HEK293 (cell line): Measurements from ENCODE around the gene IRAK3.

Source experiments
- CTCF ChIP-seq: fragments of 450-650 bp; formaldehyde crosslinking; IDR thresholded peaks from 2 replicates; pipeline ENCODE4 v1.5.1; 2016; ENCODE audit warnings: missing biosample characterization, missing genetic modification characterization
- MYNN ChIP-seq: fragments of 450-650 bp; formaldehyde crosslinking; IDR thresholded peaks from 2 replicates; pipeline ENCODE4 v1.5.1; 2016; ENCODE audit warnings: missing biosample characterization, missing genetic modification characterization, borderline replicate concordance
- ZBTB11 ChIP-seq: fragments of 450-650 bp; formaldehyde crosslinking; conservative IDR thresholded peaks from 2 replicates; pipeline ENCODE4 v1.5.1; 2016; ENCODE audit warnings: low read depth, missing biosample characterization, missing genetic modification characterization
- ZFP41 ChIP-seq: fragments of 450-650 bp; formaldehyde crosslinking; IDR thresholded peaks from 2 replicates; pipeline ENCODE4 v1.5.1; 2016; ENCODE audit warnings: missing biosample characterization, missing genetic modification characterization, borderline replicate concordance
- ZNF112 ChIP-seq: fragments of 450-650 bp; formaldehyde crosslinking; IDR thresholded peaks from 2 replicates; pipeline ENCODE4 v1.5.0; 2017; ENCODE audit warnings: missing biosample characterization, missing genetic modification characterization
- ZNF19 ChIP-seq: fragments of 450-650 bp; formaldehyde crosslinking; IDR thresholded peaks from 2 replicates; pipeline ENCODE4; 2016; ENCODE audit warnings: missing biosample characterization, missing genetic modification characterization, low read depth
- ZNF24 ChIP-seq: fragments of 450-650 bp; formaldehyde crosslinking; IDR thresholded peaks from 2 replicates; pipeline ENCODE4 v1.5.1; 2016; ENCODE audit warnings: missing biosample characterization, missing genetic modification characterization
- ZNF274 ChIP-seq, 2 experiments: fragments of 200-500 bp in 1 of 2; fragments of 450-650 bp in 1 of 2; sonication (Bioruptor generic) in 1 of 2; formaldehyde crosslinking in 1 of 2; IDR thresholded peaks; 2 replicates each; pipeline versions ENCODE4 v1.5.1 to v1.6.1; 2014 to 2016; ENCODE audit warnings: borderline replicate concordance in 1 of 2, inconsistent platforms in 1 of 2, low read length in 1 of 2, missing biosample characterization in 1 of 2, missing genetic modification characterization in 1 of 2
- ZNF510 ChIP-seq: fragments of 450-650 bp; formaldehyde crosslinking; IDR thresholded peaks from 2 replicates; pipeline ENCODE4 v1.5.1; 2018; ENCODE audit warnings: mild to moderate bottlenecking, missing genetic modification characterization, missing biosample characterization; ENCODE audit not compliant: insufficient replicate concordance
- ZNF571 ChIP-seq: fragments of 450-650 bp; formaldehyde crosslinking; IDR thresholded peaks from 2 replicates; pipeline ENCODE4 v1.5.0; 2017; ENCODE audit warnings: missing biosample characterization, missing genetic modification characterization
- ZNF830 ChIP-seq: fragments of 450-650 bp; IDR thresholded peaks from 2 replicates; pipeline ENCODE4 v1.5.0; 2018; ENCODE audit warnings: missing biosample characterization, missing genetic modification characterization, low read depth, mild to moderate bottlenecking, moderate library complexity

GRCh38 chr12:66143868-66144267 lies 45.1 kb upstream of the IRAK3 start:
- TF ChIP-seq CTCF (tag by site-specific recombination) = no peak
- TF ChIP-seq MYNN (tag by site-specific recombination) = no peak
- TF ChIP-seq ZNF510 (tag by site-specific recombination) = no peak
- TF ChIP-seq ZFP41 = no peak
- TF ChIP-seq ZNF112 (tag by site-specific recombination) = no peak
- TF ChIP-seq ZNF274 (IDR thresholded peaks at IDR 0.05; ENCODE audit: low read length) = no peak
- no peak for TF ChIP-seq ZNF274 (tag by site-specific recombination; IDR thresholded peaks at IDR 0.05; ENCODE audit: borderline replicate concordance)
- no peak for TF ChIP-seq ZNF830 (tag by site-specific recombination)
- no peak for TF ChIP-seq ZNF24 (tag by site-specific recombination)
- TF ChIP-seq ZNF19 = no peak
- TF ChIP-seq ZBTB11 = no peak
- no peak for TF ChIP-seq ZNF571 (tag by site-specific recombination)
